Right lobe of liver (tissue), 6 donors: Measurements from ENCODE around the gene ERC1. TPM values are rescaled to one million over a fixed set of nuclear protein-coding genes. Genes with fewer than 3 reads are reported as not detected.

Experiments used
- ATAC-seq, 4 donors: fragments of 200-7000 bp; cut with Tn5 transposase; one replicate each; pipeline ENCODE4 v1.9.1; 2020; ENCODE audit warnings: mild to moderate bottlenecking in 4 of 4, moderate library complexity in 4 of 4
- DNase-seq, 3 donors: peaks; one replicate each; pipeline ENCODE4 v3.0.0-alpha.2; 2020
- H3K27ac ChIP-seq, 3 donors: fragments of 200-600 bp; one replicate each; pipeline ENCODE4 v1.8.0; 2022
- H3K27me3 ChIP-seq, 2 donors: fragments of 200-600 bp; one replicate each; pipeline ENCODE4 v1.8.0; 2022
- H3K36me3 ChIP-seq, 4 donors: fragments of 200-600 bp; sonication (generic) in 1 of 4; one replicate each; pipeline versions ENCODE4 v1.5.1 to v1.8.0; 2017 to 2022; ENCODE audit warnings: control low read depth in 1 of 4
- H3K4me1 ChIP-seq, 4 donors: fragments of 200-600 bp; sonication (generic) in 1 of 4; one replicate each; pipeline versions ENCODE4 v1.5.1 to v1.8.0; 2017 to 2022; ENCODE audit warnings: control low read depth in 1 of 4
- H3K4me3 ChIP-seq, 3 donors: fragments of 200-600 bp; one replicate each; pipeline ENCODE4 v1.8.0; 2022
- H3K9me3 ChIP-seq, 4 donors: fragments of 200-600 bp; sonication (generic) in 1 of 4; one replicate each; pipeline versions ENCODE4 v1.5.1 to v1.8.0; 2017 to 2022; ENCODE audit warnings: control low read depth in 1 of 4
- POLR2A ChIP-seq: fragments of 450-650 bp; IDR thresholded peaks from one replicate; pipeline ENCODE4 v1.6.1; 2017; ENCODE audit warnings: antibody characterized with exemption, mild to moderate bottlenecking
- WGBS: methylation state at CpG from one replicate; pipeline ENCODE4 v1.1.6; 2018; ENCODE audit warnings: low coverage, low lambda C conversion rate; ENCODE audit not compliant: insufficient coverage; ENCODE audit errors: missing lambda C conversion rate; 5-methylcytosine and 5-hydroxymethylcytosine counted together
- intact Hi-C, 2 donors: fragments of 100-400 bp; cut with DNase I; formaldehyde crosslinking; loops; one replicate each; pipeline versions ENCODE4 v1.11.2 to v1.14.1; 2022
- total RNA-seq, 6 experiments: library from RNA; depleted of rRNA in 2 of 6; stranded (reverse); fragments of >200 nt in 2 of 6; fragmentation: NEBNext Ultra II Directional in 3 of 6; extraction: Animal tissue kit (Norgen Biotek cat#: 25700) in 3 of 6; gene quantifications; one replicate each; pipeline versions ENCODE4 v1.1.0 to v1.2.4, GENCODE V29; 2016 to 2023
- TF ChIP-seq, protein P1 (sequence below), 4 donors: fragments of 200-600 bp in 3 of 4; fragments of 450-650 bp in 1 of 4; IDR thresholded peaks; one replicate each; pipeline versions ENCODE4 v1.5.1 to v1.8.0; 2016 to 2022; ENCODE audit warnings: antibody characterized with exemption in 4 of 4, mild to moderate bottlenecking in 2 of 4
- donor health status: DM: no; HTN: yes; CAD: no.
- donor health status: DM: no; HTN: no; CAD: no.
- donor health status: DM: no; HTN: no; CAD: no.
- donor health status: DM: no; HTN: yes; CAD: no.
- donor health status: DM: no; HTN: yes; CAD: no.

ERC1 gene
- total RNA-seq, 6 experiments from 2014 or later = 24.8 to 30.8 (median 28.6) TPM

DNA sequence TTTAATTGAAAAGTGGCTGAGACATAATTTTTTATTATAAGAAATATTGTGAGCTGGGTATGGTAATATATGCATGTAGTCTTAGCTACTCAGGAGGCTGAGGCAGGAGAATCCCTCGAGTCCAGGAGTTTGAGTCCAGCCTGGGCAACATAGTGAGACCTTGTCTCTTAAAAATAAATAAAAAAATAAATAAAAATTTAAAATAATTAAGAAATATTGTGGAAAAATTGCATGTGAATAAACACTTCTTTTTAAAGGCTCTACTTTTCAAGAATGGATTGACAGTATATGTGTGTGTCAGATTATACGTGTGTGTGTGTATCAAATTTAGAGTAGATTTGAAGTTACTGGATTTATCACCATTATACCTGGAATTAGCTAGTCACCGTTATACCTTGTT is 43.2 kb downstream of the ERC1 start:
- no peak overlapping the region for H3K27ac ChIP-seq
- DNase-seq (no peak), ATAC-seq (no peak)
- WGBS = 97% methylated on average over 3 of the region's 3 CpGs
- intact Hi-C loops = no loop called here
- H3K4me1 ChIP-seq = no peaks in the 10 kb centered on the region
- TF ChIP-seq POLR2A = no peak
- TF ChIP-seq, protein P1, sequence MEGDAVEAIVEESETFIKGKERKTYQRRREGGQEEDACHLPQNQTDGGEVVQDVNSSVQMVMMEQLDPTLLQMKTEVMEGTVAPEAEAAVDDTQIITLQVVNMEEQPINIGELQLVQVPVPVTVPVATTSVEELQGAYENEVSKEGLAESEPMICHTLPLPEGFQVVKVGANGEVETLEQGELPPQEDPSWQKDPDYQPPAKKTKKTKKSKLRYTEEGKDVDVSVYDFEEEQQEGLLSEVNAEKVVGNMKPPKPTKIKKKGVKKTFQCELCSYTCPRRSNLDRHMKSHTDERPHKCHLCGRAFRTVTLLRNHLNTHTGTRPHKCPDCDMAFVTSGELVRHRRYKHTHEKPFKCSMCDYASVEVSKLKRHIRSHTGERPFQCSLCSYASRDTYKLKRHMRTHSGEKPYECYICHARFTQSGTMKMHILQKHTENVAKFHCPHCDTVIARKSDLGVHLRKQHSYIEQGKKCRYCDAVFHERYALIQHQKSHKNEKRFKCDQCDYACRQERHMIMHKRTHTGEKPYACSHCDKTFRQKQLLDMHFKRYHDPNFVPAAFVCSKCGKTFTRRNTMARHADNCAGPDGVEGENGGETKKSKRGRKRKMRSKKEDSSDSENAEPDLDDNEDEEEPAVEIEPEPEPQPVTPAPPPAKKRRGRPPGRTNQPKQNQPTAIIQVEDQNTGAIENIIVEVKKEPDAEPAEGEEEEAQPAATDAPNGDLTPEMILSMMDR (IDR thresholded peaks at IDR 0.05) = no peak
- no peak overlapping the region for H3K4me3 ChIP-seq
- H3K27me3 ChIP-seq = no peaks in the 10 kb centered on the region
- no peaks in the 10 kb centered on the region for H3K36me3 ChIP-seq
- no peaks in the 10 kb centered on the region for H3K9me3 ChIP-seq

DNA sequence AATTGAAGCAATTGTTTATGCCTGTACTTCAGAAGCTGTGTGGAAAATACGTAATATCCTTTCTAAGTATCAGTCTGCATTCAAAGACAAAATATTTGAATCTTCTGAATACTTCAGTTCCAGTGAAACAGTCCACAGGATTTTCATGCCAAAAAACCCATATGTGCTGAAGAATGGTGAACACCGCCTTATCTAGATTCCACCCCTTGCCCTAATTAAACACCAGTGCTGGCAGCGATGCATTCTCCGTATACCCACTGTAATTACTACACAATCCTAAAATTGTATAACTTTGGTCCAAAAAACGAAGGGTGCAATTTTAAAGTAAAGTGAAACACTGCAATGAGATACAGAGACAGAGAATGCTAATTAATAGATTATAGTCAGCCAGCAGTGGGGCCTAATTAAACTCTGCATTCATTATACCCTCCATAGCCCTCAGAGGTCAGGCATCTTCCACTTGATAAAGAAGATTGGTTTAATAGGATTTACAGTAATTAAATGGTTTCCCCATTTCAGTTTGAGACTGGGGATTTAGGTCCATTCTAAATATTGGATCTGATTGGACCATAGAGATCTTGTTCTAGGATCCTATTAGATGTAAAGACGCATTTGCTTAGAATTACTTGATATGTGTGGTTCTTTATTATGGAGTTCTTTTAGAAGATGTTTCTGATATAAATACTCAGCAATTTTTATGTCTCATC is 43.9 kb downstream of the ERC1 start:
- Histone ChIP-seq H3K27me3 (no peaks in the 10 kb centered on the region), H3K27ac (no peak overlapping the region), H3K9me3 (no peaks in the 10 kb centered on the region), H3K4me3 (no peak overlapping the region), H3K36me3 (no peaks in the 10 kb centered on the region), H3K4me1 (no peaks in the 10 kb centered on the region)
- WGBS = 79% methylated on average over 6 of the region's 6 CpGs
- intact Hi-C loops = no loop called here
- ATAC-seq (no peak), DNase-seq (no peak)
- no peak for TF ChIP-seq POLR2A
- TF ChIP-seq, protein P1 (IDR thresholded peaks at IDR 0.05) = no peak

DNA sequence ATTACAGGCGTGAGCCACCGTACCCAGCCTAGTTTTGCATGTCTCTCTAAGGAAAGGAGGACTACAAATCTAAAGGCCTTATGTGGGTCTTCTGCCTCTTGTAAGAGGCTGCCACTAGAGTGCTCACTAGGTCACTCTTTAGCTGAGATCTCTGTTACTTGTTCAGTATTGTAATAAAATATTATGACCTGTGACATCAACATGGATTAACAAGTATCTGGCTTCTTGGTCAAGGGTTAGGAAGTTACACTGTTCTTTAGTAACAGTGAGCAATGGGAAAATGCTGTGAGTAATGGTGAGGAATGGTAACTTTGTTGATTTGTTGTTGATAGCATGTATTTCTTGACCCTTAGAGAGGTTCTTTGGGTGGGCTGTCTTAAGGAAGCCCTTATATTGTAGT is 50.5 kb downstream of the ERC1 start:
- H3K4me1 ChIP-seq = no peaks in the 10 kb centered on the region
- H3K27me3 ChIP-seq = no peaks in the 10 kb centered on the region
- no peak for TF ChIP-seq POLR2A
- TF ChIP-seq, protein P1 (IDR thresholded peaks at IDR 0.05) = no peak
- intact Hi-C loops = no loop called here
- no peak for DNase-seq
- H3K9me3 ChIP-seq = no peaks in the 10 kb centered on the region
- no peak for ATAC-seq
- H3K4me3 ChIP-seq = no peak overlapping the region
- WGBS = 100% methylated on average over 2 of the region's 2 CpGs
- H3K36me3 ChIP-seq = no peaks in the 10 kb centered on the region
- no peak overlapping the region for H3K27ac ChIP-seq

DNA sequence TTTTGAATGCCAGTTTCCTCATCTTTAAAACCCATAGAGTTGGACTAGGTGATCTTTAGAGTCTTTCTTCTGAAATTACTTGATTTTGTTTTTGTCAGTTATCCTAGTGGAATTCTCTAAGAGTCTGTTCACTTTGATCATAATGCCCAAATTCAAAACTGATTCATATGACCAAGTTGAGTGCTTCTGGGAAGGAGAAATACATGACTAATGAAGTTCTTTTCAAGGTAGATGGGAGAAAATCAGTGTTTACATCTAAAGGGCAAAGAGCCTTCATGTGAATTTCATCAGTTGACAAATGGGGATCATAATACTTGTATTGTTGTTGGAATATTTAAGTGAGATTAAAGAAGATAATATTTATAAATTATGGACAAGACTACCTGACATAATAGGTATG is 53.2 kb downstream of the ERC1 start:
- intact Hi-C loops = no loop called here
- DNase-seq = no peak
- TF ChIP-seq, protein P1 (IDR thresholded peaks at IDR 0.05) = no peak
- no peak for TF ChIP-seq POLR2A
- Histone ChIP-seq H3K27me3 (no peaks in the 10 kb centered on the region), H3K36me3 (no peaks in the 10 kb centered on the region), H3K27ac (no peak overlapping the region), H3K4me3 (no peak overlapping the region), H3K9me3 (no peaks in the 10 kb centered on the region), H3K4me1 (no peaks in the 10 kb centered on the region)
- ATAC-seq = no peak

DNA sequence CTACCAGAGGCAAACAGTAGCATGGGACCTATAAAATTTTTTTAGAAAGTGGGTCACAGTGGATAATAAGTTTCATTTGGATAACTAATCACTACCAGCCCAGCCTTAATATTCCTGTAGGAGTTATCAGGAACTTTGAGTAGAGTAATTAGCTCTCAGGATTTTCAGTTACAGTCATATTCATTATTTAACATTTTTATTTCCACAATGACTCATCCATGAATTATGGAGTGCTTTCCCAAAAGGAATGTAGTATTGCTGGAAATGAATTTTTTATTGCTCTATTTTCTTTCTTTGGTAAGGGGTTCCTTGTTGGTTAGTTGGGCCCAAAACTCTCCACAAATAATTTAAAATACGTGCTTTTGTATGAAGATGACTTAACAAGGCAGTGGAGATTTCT is 53.7 kb downstream of the ERC1 start:
- Histone ChIP-seq H3K9me3 (no peaks in the 10 kb centered on the region), H3K27me3 (no peaks in the 10 kb centered on the region), H3K4me1 (no peaks in the 10 kb centered on the region), H3K36me3 (no peaks in the 10 kb centered on the region), H3K27ac (no peak overlapping the region), H3K4me3 (no peak overlapping the region)
- intact Hi-C loops = no loop called here
- no peak for TF ChIP-seq POLR2A
- TF ChIP-seq, protein P1 (IDR thresholded peaks at IDR 0.05) = no peak
- ATAC-seq (no peak), DNase-seq (no peak)
- WGBS = 83% methylated on average over 1 of the region's 1 CpG
